Measurements from ENCODE around the gene SCP2.
"Not testable (repeated sequence)": the region's sequence is repeated elsewhere in the genome, so short reads cannot be mapped to it uniquely, and the experiment has no call there.

The SCP2 gene

DNA sequence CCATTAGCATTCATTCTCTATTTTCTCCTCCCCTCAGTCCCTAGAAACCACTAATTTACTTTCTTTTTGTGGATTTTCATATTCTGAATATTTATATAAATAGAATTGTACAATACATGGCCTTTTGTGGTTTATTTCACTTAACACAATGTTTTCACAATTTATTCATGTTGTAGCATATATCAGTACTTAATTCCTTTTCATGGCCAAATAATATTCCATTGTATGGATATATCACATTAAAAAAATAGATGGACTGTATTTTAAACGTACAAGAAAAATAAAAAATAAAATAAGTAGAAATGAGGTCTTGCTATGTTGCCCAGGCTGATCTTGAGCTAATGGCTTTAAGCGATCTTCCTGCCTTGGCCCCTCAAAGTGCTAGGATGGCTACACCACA, 25.0 kb downstream of the SCP2 start:
- no peak for DNase-seq
- in situ Hi-C loops (cut with HindIII; ENCODE audit: low pct_ligation_motif_present, low pct_unique_long_range_greater_than_20kb, low sequenced_read_pairs): no loop called here

DNA sequence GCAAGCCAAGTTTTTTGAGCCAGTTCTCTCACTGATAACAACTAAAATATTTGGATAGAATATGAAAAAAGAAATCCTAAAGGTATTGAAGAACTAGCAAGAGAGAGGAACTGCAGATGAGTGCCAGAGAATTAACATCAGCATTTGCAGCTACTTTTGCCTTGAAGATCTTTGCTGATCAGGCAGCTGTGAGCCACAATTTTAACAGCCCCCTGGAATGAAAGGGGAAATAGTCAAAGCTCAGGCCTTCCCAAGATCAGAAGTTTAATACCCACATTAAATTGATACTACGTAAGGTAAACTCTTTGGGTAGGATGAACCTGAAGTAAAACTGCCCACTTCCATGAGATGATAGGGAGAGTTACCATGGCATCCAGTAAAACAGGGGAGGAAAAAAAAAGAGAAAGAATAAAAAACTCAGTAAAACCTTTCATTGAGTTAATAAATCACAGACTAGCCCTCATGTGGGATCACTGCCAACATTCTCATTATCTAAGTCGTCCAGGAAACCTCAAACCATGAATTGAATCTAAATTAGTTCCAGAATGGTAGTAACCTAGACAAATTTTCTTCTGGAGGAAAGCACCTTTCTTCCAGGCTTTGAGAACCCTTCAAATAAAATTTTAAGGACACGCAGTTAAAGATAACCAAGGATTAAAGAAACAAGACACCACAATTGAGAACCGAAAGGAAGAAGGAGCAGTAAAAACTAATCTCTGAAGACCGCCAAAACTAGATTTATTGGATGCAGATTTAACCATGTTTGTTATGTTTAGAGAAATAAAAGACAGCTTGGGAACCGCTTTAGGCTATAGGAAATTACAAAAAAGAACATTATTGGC, 28.3 kb downstream of the SCP2 start:
- DNase-seq: peak; percentile 81
- in situ Hi-C loops (cut with HindIII; ENCODE audit: low pct_ligation_motif_present, low pct_unique_long_range_greater_than_20kb, low sequenced_read_pairs): no loop called here

DNA sequence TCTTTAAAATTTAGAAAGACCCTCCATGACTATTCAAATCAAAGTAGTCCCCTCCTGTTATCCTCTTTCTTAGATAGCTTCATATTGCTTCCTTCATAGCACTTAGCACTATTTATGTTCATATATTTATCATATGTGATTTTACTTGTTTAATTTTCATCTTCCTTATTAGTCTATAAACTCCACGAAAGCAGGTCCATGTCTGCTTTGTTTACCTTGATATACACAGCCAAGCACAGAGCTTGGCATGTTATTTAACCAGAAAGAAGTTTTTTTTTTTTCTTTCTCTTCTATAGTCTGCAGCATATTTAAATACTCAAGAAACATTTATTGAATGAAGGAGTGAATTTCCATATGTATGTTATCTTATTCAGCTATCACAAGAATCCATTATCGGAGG, 36.0 kb downstream of the SCP2 start:
- in situ Hi-C loops (cut with HindIII; ENCODE audit: low pct_ligation_motif_present, low pct_unique_long_range_greater_than_20kb, low sequenced_read_pairs): no loop called here
- no peak for DNase-seq

DNA sequence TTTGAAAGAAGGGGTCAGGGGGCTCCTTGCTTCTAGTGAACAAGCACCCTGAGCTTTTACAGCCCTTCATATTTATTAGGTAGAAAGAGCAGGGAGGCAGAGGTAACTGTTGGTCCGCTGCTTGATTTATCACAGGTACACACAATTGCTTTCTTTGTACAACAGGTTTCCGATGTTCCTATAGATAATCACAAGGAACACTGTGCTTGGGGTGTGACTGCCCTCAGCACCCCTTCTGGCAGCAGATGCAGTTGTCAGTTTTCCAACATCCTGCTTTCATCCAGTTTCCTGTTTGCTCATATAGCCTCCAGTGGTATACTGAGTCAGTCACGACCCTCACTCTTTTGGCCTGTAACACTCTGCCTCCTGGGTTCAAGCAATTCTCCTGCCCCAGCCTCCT, 40.6 kb downstream of the SCP2 start:
- DNase-seq: no peak
- in situ Hi-C loops (cut with HindIII; ENCODE audit: low pct_ligation_motif_present, low pct_unique_long_range_greater_than_20kb, low sequenced_read_pairs): no loop called here

DNA sequence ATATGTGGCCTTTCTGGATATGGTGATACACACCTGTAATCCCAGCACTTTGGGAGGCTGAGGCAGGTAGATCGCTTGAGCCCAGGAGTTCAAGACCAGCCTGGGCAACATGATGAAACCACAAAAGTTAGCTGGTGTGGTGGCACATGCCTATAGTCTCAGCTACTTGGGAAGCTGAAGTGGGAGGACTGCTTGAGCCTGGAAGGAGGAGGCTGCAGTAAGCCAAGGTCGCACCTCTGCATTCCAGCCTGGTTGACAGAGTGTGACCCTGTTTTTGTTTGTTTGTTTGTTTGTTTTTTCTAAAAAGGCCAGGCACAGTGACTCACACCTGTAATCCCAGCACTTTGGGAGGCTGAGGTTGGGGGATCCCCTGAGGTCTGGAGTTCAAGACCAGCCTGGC, 42.2 kb downstream of the SCP2 start:
- DNase-seq; in situ Hi-C loops (cut with HindIII; ENCODE audit: low pct_ligation_motif_present, low pct_unique_long_range_greater_than_20kb, low sequenced_read_pairs): not testable (repeated sequence)

DNA sequence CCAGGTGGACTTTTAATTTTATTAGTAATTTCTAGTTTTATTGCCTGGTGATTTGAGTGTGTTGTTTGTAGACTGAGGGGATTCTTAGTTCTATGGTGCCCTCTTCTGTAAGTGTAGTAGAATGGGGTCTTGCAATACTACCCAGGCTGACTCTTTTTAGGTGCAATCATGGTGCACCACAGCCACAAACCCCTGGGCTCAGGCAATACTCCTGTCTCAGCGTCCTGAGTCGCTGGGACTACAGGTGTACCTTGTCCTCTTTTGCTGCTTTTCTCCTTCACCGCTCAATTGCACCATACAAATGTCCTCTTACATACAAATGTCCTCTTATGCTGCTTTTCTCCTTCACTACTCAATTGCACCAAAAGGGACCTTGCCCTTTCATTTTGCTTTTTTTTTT, 43.1 kb downstream of the SCP2 start:
- DNase-seq: peak; percentile 27
- in situ Hi-C loops (cut with HindIII; ENCODE audit: low pct_ligation_motif_present, low pct_unique_long_range_greater_than_20kb, low sequenced_read_pairs): no loop called here

DNA sequence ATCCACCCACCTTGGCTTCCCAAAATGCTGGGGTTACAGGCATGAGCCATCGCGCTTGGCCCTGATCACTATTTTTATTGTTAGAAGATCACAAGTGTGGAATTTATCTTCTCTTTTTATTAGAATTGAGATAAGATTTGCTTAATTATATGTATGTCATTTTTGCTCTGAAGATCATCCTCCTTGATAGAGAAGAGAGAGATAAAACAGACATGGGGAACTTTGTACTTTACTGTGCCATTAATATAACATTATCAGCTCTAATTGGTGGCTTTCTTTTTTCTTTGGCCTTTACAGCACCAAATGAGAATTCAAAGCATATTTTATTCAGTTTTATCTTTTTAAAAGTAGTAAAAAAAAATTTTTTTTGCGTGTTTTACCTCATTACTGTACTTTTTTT, 46.8 kb downstream of the SCP2 start:
- no peak for DNase-seq
- in situ Hi-C loops (cut with HindIII; ENCODE audit: low pct_ligation_motif_present, low pct_unique_long_range_greater_than_20kb, low sequenced_read_pairs): no loop called here

DNA sequence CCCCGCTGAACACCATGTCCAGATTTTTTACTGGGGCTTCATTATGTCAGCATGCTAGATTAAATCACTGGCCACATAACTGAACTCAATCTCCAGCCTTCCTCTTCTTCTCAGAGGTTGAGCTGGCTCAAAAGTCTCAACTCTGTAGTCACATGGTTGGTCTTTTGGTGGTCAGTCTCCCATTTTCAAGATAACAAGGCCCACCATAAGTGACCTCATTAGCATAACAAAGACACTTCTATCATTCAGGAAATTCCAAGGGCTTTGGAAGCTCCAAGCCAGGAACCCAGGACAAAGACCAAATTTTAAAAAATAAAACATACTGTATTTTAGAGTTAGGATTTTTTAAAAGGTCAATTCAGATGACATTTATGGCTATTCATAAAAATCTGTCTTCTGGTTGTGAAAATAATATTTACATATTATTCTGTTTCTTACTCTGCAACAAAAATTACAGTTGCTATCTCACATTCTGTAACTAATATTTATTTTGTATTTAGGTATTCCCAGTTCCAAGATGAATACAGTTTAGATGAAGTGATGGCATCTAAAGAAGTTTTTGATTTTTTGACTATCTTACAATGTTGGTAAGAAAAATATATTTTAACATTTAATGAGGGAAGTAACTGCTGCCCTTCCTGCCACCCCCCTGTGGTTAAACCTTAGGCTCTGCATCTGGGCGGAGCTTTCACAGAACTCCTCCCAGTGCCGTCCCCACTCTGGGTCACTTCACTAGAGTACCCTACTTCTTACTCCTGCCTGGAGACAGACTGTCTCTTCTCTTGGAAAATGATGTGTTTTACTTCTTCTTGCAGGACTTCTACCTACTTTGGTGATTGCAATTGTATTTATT, 49.3 kb downstream of the SCP2 start:
- no peak for DNase-seq
- in situ Hi-C loops (cut with HindIII; ENCODE audit: low pct_ligation_motif_present, low pct_unique_long_range_greater_than_20kb, low sequenced_read_pairs): no loop called here

DNA sequence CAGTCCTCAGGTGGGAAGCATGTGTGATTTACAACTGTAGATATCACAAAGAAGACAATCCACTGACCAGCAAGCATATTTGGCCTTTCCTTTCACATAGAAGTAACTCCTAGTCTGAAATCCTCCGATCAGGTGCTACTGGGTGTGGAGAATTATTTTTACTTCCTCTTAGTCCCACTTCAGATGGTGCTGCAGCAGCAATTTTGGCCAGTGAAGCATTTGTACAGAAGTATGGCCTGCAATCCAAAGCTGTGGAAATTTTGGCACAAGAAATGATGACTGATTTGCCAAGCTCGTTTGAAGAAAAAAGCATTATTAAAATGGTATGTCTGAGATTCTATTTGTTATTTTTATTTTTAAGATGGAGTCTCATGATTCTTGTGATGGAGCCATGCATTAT, 51.0 kb downstream of the SCP2 start:
- DNase-seq: no peak
- in situ Hi-C loops (cut with HindIII; ENCODE audit: low pct_ligation_motif_present, low pct_unique_long_range_greater_than_20kb, low sequenced_read_pairs): no loop called here

DNA sequence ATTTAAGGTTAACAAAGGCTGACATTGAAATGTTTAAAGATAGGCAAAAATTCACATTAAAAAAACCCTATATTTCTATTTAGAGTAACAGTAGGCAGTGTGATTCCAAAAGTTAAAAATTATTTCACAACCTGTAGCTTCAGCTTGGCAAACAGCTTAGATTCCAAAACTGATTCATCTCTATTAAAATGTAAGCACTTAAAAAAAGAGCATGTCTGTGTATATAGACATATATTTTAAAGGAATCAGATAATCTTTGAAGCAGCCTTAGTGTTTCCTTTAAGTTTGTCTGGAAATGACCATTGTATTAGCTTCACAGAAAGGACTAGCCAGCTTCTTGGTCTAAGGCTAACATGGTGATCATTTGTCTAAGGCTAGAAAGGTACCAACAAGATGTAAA, 65.7 kb downstream of the SCP2 start:
- in situ Hi-C loops (cut with HindIII; ENCODE audit: low pct_ligation_motif_present, low pct_unique_long_range_greater_than_20kb, low sequenced_read_pairs): not testable (repeated sequence)

DNA sequence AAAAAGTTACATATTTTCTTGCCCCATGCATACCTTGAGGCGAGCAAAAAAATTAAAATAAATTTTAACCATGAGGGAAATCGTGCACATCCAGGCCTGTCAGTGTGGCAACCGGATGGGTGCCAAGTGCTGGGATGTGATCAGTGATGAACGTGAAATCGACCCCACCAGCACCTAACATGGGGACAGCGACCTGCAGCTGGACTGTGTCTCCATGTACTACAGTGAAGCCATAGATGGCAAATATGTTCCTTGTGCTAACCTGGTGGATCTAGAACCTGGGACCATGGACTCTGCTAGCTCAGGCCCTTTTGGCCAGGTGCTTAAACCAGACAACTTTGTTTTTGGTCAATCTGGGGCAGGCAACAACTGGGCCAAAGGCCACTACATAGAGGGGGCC, 67.6 kb downstream of the SCP2 start:
- in situ Hi-C loops (cut with HindIII; ENCODE audit: low pct_ligation_motif_present, low pct_unique_long_range_greater_than_20kb, low sequenced_read_pairs): no loop called here
- no peak for DNase-seq

More for the DNA sequence above, 65.7 kb downstream of the SCP2 start:
- not testable (repeated sequence) for DNase-seq

DNA sequence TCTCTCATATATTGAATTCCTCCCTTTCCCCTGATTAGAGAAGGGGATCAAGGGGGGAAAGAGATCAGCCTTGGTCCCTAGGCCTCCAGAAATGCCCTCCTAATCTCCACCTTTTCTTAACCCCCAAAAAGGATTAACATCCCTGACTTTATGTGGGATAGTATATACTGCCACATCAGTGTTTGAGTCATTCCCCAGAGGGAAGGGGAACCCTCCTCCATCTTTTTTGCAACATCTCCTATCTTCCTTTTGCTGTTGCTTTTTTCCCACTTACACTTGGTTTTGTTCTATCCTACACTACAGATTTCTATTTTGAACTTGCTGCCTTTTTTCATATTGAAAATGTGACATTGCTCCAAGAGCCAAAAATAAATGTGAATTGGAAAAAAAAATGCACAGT, 69.6 kb downstream of the SCP2 start:
- in situ Hi-C loops (cut with HindIII; ENCODE audit: low pct_ligation_motif_present, low pct_unique_long_range_greater_than_20kb, low sequenced_read_pairs): no loop called here
- DNase-seq: no peak

DNA sequence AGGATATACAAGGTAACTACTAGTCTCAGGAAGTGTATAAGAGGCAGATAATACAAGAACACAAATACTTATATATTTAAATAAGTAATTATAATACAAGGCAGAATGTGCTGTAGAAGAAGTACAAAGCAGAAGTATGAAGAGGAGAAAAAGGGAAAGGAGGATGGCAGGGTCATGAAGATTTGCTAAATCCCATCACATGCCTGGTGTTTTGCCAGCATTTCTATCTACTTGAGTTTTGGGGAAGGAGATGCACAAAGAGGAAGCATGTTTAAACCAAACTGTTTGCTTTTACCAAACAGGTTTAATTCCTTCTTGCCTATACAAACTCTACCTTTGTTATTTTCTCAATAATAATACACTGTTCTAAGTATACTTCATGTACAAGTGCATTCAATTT, 74.1 kb downstream of the SCP2 start:
- no peak for DNase-seq
- in situ Hi-C loops (cut with HindIII; ENCODE audit: low pct_ligation_motif_present, low pct_unique_long_range_greater_than_20kb, low sequenced_read_pairs): no loop called here

DNA sequence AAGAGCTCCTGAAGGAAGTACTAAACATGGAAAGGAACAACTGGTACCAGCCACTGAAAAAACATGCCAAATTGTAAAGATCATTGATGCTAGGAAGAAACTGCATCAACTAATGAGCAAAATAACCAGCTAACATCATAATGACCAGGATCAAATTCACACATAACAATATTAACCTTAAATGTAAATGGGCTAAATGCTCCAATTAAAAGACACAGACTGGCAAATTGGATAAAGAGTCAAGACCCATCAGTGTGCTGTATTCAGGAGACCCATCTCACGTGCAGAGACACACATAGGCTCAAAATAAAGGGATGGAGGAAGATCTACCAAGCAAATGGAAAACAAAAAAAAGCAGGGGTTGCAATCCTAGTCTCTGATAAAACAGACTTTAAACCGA, 79.5 kb downstream of the SCP2 start:
- in situ Hi-C loops (cut with HindIII; ENCODE audit: low pct_ligation_motif_present, low pct_unique_long_range_greater_than_20kb, low sequenced_read_pairs); DNase-seq: not testable (repeated sequence)

DNA sequence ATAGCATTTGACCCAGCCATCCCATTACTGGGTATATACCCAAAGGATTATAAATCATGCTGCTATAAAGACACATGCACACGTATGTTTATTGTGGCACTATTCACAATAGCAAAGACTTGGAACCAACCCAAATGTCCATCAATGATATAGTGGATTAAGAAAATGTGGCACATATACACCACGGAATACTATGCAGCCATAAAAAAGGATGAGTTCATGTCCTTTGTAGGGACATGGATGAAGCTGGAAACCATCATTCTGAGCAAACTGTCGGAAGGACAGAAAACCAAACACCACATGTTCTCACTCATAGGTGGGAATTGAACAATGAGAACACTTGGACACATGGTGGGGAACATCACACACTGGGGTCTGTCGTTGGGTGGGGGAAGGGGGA, 83.2 kb downstream of the SCP2 start:
- DNase-seq; in situ Hi-C loops (cut with HindIII; ENCODE audit: low pct_ligation_motif_present, low pct_unique_long_range_greater_than_20kb, low sequenced_read_pairs): not testable (repeated sequence)

DNA sequence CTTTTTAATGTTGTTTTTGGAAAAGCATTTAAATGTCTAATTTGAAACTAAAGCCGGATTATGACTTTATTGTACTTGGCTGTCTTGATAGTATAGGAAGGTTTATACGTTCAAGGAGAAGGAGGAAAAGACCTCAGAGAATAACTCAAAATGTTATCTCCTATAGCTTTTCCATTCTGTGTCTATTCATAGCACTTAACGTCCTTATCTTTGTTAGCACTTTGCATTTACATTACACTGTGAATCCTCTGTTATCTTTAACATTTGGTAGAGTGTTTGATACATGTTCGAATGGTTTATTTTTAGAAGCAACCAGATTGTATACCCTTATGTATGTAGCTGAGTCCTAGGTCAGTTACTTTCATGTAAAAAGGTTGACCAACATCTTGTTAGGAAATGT, 84.1 kb downstream of the SCP2 start:
- DNase-seq: no peak
- in situ Hi-C loops (cut with HindIII; ENCODE audit: low pct_ligation_motif_present, low pct_unique_long_range_greater_than_20kb, low sequenced_read_pairs): no loop called here

DNA sequence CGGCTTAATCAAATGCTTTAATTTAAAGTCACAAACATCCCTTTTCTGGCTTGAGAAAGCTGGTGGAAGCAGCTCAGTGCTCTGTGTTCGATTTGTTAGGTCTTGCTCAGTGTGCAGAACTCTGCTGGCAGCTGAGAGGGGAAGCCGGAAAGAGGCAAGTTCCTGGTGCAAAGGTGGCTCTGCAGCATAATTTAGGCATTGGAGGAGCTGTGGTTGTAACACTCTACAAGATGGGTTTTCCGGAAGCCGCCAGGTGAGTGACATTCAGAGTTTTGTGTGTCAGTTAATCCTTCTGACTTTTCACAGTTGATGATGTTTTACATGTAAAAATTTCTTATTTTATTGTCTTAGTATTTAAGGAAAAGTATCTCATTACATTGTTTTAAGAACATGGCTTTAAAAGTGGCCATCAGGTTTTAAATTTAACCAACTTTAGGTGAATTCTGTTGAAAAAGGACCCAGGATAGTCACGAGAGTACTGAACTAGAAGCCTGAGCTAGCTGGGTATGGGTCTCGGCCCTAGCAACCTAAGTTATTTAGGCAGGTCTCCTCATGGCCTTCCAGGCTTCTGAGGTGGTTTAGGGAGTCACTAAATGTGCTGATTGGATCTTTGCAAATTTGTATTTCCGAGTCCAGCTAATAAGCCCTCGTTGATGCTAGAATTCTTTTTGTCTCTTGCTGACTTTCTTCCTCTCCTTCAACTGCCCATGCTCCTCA, 87.9 kb downstream of the SCP2 start:
- peak; percentile 78 for DNase-seq
- in situ Hi-C loops (cut with HindIII; ENCODE audit: low pct_ligation_motif_present, low pct_unique_long_range_greater_than_20kb, low sequenced_read_pairs): no loop called here

DNA sequence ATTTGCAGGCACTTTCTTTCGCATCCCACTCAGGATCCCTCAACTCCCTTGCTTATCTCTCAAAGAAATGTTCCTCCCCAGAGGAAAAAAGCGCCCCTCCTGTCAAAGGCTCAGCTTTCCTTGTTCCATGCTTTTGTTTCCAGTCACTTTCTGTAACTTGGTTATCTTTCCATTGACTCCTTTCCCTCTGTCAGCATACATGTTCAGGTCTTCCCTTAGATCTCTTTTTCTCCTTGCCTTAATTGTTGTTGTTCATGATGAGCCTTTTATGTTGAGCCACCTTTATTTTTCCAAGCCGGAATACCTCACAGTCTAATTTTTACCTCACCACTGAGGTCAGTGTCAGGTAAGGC, 88.4 kb downstream of the SCP2 start:
- DNase-seq: no peak
- in situ Hi-C loops (cut with HindIII; ENCODE audit: low pct_ligation_motif_present, low pct_unique_long_range_greater_than_20kb, low sequenced_read_pairs): no loop called here

DNA sequence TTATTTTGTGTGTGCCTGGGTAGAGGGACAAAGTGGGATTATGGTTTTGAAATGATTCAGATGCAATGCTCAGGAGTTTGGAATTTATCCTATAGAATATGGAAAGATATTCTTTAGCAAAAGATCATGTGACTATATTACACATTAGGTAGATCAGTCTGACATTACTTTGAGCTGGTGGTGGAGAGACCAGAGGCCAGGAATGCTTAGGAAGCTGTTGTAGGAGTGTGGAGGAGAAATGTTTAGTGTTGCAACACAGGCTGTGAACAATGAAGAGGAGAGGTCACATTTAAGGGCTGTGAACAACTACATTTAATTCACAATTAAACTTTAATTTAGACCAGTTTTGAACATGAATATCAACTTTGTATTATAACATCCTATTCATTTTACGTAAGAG, 89.6 kb downstream of the SCP2 start:
- DNase-seq: no peak
- in situ Hi-C loops (cut with HindIII; ENCODE audit: low pct_ligation_motif_present, low pct_unique_long_range_greater_than_20kb, low sequenced_read_pairs): no loop called here

All from ACHN (cell line).